Skeletal muscle cell (primary cell): ENCODE measurements around the gene UBA3.
A peak's percentile ranks its signal among the peaks of the same experiment; 100 is the strongest.

Experiments used
- DNase-seq: peaks from one replicate; pipeline ENCODE4 v3.0.0-alpha.2; 2010; ENCODE audit warnings: low read depth
- H3K4me3 ChIP-seq: 2 replicates; pipeline ENCODE4 v1.5.1; 2011; ENCODE audit warnings: low read depth, mild to moderate bottlenecking, control low read depth, low read length, moderate library complexity

UBA3 gene

DNA sequence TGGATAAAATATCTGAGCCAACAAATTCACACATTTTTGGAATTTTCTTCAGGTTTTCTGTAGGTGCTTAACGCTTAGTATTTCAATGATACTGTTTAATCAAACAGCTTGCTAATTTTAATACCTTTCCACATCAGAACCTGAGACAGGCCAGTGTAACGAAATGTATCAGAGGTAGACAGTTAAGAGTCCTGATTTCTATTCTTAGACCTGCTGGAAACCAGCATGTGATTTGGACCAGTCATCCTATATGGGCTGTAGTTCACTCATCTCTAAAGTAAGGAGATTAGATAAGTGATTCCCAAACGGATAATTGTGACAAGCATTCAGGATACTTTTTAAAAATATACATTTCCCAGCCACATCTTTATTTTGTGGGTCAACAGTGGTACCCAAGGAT is 23.0 kb upstream of the UBA3 start:
- DNase-seq = no peak
- no peak overlapping the region for H3K4me3 ChIP-seq

DNA sequence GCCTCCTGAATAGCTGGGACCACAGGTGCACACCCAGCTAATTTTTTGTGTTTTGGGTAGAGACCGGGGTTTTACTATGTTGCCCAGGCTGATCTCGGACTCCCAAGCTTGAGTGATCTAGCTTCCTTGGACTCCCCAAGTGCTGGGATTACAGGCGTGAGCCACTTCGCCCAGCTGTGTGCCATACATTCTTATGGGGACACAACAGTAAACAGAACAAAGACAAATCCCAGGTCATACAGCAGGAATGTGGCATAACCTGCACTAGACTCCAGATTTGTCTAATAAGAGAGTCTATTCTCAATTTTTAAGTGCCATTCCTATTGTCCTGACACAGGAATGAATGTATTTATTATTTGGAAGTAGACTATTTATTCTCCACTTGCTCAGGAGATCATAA is 22.2 kb upstream of the UBA3 start:
- DNase-seq = no peak

DNA sequence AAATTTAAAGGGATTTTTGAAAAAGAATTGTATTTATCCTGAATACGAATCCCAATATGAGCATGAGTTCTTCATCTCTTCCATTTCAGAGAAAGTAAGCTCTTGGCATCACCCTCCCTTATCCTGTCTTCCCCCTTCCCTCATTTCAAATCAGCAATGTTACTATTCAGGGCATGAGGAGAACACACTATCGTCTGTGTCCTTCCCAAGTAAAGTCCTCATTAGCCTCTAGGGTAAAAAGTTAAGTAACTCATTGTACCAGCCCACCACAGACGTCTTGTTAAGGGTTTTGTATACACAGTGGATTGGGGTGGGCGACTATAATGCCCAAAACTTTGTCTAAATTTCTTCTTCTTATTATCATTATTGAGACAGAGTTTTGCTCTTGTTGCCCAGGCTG is 19.4 kb upstream of the UBA3 start:
- no peak overlapping the region for H3K4me3 ChIP-seq
- no peak for DNase-seq

More for the DNA sequence above, 22.2 kb upstream of the UBA3 start:
- no peak overlapping the region for H3K4me3 ChIP-seq

DNA sequence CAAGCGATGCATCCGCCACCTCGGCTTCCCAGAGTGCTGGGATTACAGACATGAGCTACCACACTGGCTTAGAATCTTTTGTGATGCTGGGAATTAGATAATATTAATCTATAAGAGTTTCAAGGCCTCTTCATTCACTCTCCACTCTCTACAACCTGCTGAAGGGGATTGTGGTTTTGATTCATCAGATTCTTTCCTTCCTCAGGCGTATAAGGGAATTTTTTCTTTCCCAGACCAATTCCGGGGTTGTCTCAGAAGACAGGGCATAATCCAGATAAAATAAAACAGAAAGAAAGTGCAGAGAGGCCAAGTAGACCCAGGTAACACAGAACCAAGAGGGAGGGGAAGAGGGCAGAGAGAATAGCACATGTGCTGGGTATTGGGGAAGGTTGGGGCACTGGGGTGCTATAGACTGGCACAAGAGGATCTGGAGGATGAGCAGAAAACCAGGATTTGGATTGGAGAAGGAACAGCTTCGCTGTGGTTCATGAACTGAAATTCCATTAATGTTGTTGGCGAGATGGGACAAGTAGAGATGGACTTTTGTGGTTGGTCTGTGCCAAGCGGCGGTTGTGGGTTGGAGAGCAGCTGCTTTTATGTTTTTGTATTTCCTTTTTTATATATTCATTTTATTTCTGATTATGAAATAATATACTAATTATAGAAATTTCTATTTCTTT is 17.4 kb upstream of the UBA3 start:
- no peak overlapping the region for H3K4me3 ChIP-seq

DNA sequence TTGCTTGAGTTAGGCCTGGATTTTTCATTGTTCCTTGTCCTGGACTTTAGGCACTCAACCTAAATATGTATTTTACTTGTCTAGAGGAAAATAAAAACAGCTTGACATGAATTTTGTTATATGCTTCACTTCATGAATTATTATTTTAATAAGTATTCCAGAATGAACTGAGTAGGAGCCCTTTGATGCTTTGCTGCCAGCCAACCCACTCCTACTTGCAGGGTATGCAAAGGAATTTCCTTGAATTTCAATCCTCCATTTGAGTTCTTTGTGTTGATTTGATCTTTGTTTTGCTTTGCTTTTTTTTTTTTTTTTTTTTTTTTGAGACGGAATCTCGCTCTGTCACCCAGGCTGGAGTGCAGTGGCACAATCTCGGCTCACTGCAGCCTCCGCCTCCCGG is 16.1 kb upstream of the UBA3 start:
- DNase-seq = no peak
- no peak overlapping the region for H3K4me3 ChIP-seq

More for the DNA sequence above, 17.4 kb upstream of the UBA3 start:
- no peak for DNase-seq

DNA sequence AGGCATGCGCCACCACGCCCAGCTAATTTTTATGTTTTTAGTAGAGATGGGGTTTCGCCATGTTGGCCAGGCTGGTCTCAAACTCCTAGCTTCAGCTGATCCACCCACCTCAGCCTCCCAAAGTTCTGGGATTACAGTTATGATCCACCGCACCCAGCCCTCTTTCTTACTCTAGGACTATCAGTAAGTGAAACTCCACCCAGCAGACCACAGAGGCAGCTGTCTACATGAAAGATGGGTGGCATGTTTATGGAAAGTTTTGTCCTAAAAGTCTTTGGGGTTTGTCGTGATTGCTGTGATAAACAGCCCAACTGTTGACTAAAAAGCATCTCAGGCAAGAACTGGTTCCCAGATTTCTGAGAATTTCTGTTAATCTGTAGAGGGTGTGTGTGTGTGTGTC is 15.5 kb upstream of the UBA3 start:
- no peak overlapping the region for H3K4me3 ChIP-seq
- no peak for DNase-seq

DNA sequence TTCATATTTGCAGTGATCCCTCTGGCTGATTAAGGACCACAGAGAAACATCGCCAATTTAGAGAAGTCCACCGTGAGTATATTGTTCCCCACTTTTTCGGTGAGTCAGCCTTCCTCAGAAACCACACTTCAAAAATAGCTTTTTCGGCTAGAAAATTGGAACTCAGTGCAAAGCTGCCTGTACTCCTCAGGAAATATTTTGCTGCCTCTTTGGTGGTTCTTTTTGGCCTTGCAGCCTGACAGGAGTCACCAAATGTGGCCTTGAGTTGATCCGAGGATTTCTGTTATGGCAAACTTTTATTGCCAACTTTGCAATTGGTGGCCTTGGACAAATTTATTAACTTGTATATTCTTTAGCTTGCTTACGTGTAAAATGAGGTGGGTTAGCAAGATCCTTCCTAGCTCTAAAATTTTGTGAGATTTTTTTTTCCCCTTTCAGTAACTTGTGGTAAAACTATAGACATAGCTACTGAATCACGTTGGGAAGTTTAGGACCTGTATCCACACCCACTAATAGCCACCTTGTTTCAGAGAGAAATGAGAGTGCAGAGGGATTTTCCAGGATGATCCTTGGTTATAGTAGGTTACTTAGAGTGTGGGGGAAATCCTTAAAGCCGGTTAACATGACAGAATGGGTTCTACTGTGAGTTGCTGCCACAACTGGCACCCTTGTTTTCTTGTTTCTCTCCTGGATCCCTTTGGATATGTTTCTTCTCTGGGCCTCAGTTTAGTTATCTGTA is 14.5 kb upstream of the UBA3 start:
- DNase-seq = no peak
- H3K4me3 ChIP-seq = no peak overlapping the region

DNA sequence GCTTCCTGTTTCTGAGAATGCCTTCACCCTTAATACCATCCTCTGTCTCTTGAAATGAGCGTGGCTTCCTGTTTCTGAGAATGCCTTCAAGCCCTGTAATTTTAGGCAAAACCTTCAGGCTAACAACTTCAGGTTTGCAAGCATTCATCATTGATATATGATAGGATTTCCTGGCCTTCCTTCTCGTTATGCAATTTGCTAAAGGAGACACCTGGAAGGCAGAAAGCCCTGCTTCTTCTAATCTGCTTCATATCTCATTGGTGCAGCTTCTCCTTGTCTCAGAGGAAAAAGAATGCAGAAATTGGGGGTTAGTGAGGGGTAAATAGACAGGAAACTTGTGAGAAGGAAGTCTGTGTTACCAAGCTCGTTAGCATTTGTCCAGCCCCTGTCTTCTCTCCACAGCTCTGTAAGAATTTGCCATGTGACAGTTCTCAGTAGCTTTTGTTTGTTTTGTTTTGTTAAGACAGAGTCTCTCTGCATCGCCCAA is 11.9 kb upstream of the UBA3 start:
- H3K4me3 ChIP-seq = no peak overlapping the region
- no peak for DNase-seq

DNA sequence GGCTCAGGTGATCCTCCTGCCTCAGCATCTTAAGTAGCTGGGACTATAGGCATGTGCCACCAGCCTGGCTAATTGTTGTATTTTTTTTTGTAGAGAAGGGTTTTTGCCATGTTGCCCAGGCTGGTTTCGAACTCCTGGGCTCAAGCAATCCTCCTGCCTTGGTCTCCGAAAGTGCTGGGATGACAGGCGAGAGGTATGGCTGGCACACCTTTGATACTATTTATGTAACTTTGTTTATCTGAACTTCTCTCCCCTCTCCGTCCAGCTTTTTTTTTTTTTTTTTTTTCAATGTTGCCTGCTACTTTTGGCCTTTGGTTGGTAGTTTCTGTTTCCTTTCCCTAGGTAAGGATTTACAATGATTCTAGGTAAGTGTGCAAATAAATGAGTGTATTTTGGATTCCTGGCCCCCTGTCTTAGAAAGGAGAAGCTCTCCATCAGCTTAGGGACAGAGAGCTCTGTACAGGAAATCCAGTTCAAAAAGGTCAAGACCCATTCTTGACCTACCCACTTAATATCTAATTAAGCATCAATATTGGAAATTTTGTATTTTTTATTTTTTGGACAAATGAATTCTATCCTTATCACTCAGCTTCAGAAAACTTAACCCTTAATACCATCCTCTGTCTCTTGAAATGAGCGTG is 11.3 kb upstream of the UBA3 start:
- H3K4me3 ChIP-seq = no peak overlapping the region
- DNase-seq = no peak

DNA sequence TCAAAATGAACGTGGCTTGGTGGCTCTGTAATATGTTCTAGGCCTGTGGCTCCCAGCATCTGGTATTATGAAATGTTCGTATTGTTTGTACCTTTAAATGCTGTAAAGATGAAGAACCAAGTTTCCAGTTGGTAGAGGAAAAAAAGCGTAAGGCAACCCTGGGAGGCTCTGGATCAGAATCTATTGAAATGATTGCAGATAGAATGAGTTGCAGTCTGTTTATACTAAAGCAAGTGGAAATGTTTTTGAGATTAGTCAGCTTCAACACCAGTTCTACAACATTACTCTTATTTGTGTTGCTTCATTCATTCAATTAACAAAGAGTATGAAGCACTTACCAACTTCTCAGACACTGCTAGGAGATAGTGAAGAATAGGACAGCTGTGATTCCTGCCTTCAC is 9.9 kb upstream of the UBA3 start:
- H3K4me3 ChIP-seq = no peak overlapping the region
- peak; percentile 41 for DNase-seq

DNA sequence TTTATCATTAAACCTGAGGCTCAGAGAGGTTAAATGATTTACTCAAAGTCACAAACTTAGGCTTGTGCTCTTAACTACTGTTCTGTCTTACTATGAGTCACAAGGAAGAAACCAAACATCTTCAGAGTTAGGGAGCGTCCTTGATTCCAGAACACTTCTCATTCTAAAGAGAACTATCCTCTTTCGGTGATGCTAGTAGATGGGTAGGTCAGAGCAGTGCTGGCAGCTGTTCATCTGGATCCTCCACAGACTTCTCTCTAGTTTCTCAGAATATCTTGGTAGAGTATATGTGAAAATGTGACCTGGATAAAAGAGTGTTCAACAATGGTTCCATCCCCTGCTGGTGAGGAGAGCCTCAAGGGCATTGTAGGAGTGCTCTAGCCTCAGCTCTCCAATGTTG is 7.9 kb upstream of the UBA3 start:
- H3K4me3 ChIP-seq = no peak overlapping the region
- DNase-seq = peak; percentile 49

DNA sequence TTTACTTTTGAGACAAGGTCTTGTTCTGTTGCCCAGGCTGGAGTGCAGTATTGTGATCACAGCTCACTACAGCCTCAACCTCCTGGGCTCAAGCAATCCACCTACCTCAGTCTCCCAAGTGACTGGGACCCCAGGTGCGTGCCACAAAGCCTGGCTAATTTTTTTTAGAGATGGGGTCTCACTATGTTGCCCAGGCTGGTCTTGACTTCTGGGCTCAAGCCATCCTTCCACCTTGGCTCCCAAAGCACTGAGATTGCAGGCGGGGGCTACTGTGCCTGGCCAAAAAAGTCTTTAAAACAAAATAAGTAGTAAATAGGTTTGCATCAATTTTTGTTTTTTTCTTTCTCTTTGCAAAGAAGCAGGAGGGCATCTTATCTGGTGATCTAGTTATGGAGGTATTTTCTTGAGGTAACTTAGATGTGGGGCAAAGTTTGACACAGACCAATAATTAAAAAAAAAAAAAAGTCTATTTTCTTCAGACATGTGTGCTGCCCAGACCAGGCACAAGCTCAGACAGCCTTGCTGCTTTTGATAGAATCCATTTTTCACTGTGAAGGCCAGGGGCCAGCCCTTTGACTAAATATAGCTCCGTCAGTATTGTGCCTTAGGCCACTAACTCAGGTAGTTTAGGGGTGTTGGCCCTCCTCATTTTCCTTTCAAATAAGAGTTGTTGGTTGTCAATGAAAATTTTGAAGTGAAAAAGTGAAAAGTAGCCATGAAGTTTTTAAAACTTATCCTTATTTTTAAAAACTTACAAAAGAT is 7.0 kb upstream of the UBA3 start:
- no peak for DNase-seq
- H3K4me3 ChIP-seq = peak overlapping the region; percentile 84

DNA sequence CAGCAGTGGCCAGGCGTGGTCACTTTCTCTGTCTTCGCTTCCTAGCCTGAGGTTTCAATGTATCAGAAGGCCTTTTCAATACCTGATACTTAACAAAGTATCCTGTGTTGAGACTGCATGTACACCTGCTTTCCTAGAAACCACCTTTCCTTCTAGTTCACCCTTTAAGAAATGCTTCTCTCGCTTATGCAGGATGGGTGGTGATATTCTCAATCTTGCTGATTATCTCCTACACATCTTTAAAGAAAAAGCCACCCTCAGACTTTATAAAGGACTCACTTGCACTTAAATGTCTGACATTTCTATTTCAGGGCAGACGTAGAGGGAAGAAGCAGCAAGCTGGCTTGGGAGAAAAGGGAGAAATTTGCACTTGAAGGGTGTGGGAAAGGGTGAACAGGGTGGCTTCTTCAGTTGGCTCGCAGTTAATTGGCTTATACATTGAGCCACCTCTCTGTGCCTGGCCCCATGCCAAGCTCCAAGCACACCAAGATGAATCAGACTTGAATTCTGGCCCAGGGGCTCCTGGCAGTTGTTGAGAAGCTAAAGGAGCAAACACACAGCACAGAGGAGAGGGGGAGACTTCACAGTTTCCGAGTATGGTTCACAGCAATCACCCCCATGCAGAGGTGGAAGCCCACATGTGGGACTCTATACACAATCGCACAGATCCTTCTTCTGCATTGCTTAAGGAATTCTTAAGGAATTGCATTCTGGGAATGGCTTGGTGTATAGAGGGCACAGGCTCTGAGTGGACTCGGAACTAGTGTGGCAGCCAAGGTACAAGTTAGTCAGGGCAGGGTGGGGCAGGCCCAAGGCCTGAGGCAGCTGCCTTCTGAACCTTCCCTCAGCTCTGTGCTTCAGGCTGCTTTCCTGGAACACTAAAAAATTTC is 5.9 kb upstream of the UBA3 start:
- DNase-seq = peak; percentile 95
- peak overlapping the region; percentile 84 for H3K4me3 ChIP-seq

DNA sequence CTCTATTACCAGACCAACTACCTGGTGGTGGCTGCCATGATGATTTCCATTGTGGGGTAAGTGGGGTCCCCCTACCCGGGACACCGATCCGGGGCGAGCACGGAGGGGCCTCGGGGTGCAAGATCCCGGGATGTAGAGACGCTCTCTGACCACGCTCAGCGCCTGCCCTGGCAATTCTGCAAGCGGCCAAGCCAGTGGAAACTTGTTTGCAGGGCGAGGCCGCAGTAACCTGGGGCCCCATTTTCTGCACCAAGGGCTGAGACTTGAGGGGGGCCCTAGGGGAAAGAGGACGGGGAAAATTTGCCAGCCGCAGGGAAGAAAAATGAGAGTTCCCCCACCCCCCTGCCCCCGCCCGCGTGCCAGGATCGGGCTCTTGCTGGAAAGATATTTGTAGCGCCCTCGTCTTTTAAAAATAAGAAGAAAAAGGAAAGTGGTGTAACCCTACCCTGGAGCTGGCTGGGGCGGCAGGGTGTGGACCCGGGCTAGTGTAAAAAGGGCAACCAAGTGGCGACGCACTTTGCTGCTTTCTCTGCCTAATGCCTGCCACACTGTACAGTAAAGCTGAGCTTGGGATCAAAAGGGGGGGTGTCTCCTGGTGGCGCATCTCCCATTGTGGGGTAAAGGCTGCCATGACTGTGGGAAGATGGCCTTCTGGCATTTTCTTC is 5.1 kb upstream of the UBA3 start:
- H3K4me3 ChIP-seq = peak overlapping the region; percentile 84
- no peak for DNase-seq

DNA sequence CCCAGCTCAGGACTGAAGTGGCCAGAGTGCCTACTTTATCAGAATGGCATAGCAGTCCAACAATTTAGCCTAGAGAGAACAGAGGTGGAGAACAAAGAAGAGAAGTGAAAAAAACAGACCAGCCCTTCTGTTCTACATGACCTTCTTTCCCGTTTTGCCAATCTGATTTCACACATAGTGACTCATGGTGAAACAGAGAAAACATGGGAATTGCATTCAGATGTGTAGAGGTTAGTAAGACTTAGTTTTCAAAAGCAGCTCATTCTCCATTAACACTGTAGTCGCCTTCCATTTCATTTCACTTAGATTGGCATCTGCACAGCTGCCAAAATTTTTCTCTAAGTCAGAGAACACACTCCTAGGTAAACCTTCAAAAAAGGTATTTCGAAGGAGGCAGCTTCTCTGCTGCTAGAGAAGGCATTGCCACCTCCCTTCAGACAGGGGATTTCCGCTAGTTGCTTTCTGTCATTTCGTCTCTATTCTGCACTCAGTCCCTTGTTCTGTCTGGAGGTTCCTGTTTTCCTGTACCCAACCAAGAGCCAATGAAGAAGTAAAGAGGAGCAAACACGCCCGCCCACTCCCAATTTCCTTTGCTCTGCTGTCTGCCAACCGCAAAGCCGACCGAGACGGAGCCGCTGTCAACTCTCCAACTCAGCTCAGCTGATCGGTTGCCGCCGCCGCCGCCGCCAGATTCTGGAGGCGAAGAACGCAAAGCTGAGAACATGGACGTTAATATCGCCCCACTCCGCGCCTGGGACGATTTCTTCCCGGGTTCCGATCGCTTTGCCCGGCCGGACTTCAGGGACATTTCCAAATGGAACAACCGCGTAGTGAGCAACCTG is 4.4 kb upstream of the UBA3 start, which contains the start of gene ARL6IP5:
ARL6IP5 (plus strand) TSS at position 612 of the 842 bp plus-strand sequence; CDS start at position 723, 111 bp downstream.
- peak; percentile 82 for DNase-seq
- H3K4me3 ChIP-seq = peak within 1 kb of the TSS; percentile 84

DNA sequence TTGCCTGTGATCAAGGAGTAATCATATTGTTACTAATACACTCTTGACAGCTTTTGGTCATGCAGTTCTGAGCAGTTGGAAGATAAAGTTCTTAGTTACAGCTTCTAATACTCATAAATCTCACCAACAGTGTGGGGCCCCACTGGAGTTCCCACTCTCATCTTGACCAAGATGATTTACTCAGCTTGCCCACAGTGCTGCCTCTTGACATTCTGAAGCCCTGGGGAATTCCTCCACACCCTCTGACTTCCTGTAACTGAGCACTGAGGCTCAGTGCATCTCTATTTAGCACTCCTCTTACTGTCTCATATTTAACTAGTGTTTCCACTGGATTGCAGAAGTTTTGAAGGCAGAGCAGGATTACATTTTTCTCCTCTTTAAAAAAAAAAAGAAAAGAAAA is 2.6 kb upstream of the UBA3 start:
- peak; percentile 92 for DNase-seq
- no peak overlapping the region for H3K4me3 ChIP-seq

DNA sequence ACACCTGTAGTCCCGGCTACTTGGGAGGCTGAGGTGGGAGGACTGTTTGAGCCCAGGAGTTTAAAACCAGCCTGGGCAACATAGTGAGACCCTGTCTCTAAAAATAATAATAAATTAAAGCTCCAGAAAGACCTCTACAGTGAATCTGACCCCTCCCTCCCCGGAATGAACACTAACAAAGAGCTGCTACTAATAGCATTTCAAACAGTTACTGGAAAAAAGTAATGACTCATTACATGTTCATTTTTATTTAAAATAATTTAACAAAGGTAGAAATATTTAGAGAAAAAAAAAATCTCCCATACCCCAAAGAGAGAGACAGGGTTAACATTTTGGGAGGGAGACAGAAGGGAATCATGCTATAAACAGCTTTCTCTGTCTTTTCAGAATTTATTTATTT is 2.2 kb upstream of the UBA3 start:
- DNase-seq = no peak
- no peak overlapping the region for H3K4me3 ChIP-seq
